Measurements from ENCODE around the gene SH2B2.

DNA sequence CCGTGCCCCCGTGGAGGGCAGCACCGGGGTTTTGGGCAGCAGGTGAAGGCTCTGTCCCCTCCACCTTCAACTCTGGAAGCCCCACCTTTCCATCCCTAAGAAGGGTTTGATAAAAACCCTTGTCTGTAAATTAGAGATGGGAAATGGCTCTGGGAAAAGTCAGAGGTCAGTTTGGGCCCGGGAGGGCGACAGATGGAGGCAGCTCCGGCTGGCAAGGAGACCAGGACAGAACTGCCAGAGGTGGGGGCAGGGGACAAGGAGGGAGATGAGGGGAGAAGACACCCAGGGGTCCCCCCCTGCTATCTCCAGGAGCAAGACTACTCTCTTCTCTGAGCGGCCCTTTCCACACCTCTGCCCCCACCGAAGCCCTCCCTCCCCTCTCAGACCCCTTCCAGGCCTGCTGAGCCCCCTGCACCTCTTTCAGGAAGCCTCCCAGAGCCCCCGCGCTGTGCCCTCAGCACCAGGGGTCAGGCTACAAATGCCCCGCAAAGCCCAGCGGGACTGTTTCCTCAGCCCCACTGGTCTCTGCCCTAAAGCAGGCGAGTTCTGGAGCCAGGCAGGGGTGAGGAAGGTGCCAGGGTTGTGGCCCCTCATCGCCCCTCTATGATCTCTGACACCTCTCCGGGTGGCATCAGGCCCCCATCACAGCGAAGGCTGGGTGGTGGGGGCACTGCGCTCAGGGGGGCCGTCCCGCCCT, 980 bp upstream of the SH2B2 start:
- TF ChIP-seq EZH2 (IDR thresholded peaks at IDR 0.05) = no peak
- TF ChIP-seq POLR2AphosphoS5 (IDR thresholded peaks at IDR 0.05; ENCODE audit: borderline replicate concordance, low read depth, low read length) = no peak

All from SK-N-MC (cell line).